ENCODE results near the gene SCLY.

SCLY gene

DNA sequence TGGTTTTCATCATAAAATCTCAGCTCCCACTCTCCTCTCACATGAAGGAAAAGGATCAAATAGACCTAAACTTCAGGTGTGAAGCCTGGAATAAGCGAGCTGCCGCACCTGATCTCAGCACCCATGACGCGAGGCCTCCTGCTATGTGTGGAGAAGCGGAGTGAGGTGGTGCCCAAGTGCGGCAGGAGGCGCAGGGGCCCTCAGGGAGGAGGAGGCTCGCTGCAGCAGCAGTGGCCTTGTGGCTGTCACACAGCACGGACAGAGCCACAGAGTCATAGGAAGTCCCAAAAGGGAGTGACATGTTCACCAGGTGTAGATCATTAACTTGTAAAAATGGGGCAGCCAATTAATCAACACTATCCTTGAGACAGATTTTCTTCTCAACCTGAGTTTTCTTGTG is 9.1 kb downstream of the SCLY start:
- DNase-seq (ENCODE audit: low read depth in 2 of 2) = no peak

DNA sequence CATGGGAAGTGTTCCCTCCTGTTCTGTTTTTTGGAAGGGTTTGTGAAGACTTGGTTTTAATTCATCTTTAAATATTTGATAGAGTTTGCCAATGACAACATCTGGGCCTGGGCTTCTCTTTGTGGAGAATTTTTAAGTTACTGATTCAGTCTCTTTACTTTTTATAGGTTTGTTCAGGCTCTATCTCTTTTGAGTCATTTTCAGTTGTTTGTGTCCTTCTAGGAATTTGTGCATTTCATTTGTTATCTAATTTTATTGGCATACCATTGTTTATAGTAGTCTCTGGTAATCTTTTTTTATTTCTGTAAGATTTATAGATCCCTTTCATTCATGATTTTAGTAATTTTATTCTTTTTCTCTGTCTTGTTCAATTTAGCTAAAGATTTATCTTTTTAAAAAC is 14.6 kb downstream of the SCLY start:
- DNase-seq (ENCODE audit: low read depth in 2 of 2) = no peak

DNA sequence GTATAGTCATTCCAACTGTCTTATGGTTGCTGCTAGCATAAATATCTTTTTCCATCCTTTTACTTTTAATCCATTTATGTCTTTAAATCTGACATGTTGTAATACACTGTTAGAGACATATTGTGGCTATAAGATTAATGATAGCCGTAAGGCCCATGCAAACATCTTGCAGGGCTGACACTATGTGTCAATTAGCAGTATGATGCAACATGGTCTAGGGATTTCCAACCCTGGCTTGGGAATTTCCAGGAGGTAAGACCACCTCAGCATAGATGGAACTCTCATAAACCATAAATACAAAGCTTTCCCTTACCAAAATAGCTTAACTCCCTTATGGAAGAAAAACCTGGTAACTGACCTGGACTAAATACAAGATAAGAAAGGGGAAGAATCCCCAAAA is 16.5 kb downstream of the SCLY start:
- no peak for DNase-seq (ENCODE audit: low read depth in 2 of 2)

DNA sequence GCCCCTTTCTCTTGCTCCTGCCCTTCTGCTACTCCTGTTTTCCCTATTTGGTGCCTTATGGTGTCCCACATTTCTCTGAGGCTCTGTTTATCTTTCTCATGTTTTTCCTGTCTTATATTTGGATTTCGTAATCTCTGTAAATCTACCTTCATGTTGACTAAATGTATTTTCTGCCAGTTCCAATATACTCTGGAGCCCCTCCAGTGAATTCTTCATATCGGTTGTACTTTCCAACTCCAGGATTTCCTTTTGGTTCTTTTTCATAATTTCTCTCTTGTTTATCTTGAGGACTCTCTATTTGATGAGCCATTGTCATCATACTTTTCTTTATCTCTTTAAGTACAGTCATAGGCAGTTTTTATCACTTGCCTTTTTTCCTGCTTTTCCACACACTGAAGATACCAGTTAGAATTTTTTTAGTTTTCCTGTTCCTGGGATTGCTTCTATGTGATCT is 19.1 kb downstream of the SCLY start:
- no peak for DNase-seq (ENCODE audit: low read depth in 2 of 2)

DNA sequence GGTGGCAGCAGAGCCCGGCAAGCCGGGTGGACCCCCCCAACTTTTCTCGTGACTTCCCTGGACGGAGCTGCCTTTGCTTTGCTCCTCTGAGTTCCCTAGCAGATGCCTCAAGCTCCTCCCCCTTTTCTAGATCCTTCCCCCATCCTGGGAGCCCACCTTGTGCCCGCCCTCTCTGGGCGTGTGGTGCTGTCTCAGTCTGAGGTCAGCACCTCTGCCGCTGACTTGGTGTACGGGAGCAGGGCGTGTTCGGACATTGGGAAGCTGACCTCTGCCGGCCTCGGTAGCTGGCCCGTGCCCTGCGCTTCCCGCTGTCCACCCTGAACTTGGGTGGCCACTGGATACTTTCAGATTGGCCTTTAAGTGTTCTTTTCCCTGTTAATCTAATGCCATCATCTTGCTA is 19.7 kb downstream of the SCLY start:
- no peak for DNase-seq (ENCODE audit: low read depth in 2 of 2)

DNA sequence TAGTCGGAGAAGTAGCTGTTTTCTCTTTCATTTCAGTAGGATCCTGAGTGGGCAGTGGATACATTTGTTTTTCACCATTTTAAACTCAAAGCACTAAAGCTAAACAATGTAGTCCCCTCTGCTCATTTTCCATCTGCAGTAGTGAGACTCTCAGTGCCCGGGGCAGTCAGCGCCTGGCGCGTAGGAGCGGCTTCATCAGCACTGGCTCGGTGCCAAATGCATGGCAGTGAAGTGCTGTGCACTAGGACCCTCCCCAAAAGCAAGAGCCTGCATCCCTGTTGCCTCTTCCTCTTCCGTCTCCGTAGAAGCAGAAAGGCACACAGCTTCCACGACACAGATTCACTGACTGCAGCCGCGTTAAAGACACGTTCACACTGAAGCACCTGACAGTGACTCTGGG is 20.3 kb downstream of the SCLY start:
- DNase-seq (ENCODE audit: low read depth in 2 of 2) = no peak

DNA sequence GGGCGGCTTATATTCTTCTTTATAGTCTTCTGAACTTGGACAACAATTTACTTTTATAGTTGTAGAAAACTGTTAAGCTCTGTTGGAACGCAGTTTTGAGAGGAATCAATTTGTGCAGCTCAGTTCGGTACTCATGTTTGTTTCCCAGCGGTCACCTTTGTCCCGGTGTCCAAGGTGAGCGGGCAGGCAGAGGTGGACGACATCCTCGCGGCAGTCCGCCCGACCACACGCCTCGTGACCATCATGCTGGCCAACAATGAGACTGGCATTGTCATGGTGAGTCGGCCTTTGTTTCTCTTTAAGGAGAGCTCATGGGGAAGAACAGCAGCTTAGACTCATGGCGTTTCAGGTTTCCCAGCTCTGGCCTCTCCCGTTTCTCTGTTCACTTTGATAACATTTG is 20.8 kb downstream of the SCLY start:
- DNase-seq (ENCODE audit: low read depth in 2 of 2) = no peak

DNA sequence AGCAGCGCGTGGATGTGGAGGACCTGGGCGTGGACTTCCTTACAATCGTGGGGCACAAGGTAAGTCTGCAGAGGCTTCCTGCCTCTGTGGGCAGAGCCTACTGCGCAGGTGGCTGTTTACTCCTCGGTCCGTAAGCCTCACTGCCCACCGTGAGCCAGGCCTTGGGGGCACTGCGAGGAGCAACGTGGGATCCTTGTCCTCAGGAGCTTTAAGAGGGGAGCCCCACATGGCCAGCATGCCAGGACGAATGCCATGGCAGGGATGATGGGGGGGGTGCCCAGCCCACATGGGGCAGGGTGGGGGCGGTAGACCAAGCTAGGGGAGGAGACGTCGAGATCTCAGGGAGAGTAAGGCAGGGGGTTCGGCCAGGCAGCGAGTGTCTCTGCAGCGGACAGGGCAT is 21.4 kb downstream of the SCLY start:
- no peak for DNase-seq (ENCODE audit: low read depth in 2 of 2)

DNA sequence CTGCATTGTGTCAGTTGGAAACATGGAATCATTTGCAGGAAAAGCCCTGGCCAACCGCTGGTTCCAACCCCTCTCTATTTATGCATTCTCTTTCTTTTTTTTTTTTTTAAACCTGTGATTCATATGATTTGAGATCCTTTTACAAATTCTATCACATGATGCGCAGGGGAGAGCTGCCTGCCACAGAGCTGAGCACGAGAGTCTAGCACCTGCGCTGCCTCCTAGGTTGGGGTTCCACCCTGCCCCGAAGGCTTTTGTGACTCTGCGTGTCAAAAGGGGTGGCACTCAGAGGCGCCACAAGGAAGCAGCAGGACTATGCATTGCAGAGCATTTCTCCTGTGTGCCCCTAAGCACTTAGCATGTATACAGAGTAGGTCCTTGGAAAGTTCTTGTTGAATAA is 22.0 kb downstream of the SCLY start:
- no peak for DNase-seq (ENCODE audit: low read depth in 2 of 2)

DNA sequence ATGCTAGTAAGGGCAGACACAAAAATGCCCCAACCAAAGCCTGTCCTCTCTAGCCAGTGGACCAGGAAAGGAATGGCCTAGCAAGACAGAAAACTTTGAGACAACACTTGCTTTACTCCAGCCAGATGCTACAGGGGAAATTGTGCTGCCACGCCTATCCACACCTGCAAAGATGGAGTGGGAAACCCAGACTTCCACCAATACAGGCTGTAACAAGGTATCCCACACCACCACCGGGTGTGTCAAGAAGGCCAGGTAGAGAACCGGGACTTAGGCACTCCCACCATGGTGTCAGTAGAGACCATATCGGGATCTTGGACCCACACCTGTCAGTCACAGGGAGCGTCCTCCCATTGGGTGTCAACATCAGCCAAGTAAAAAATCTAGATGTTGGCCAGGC is 23.1 kb downstream of the SCLY start:
- no peak for DNase-seq (ENCODE audit: low read depth in 2 of 2)

DNA sequence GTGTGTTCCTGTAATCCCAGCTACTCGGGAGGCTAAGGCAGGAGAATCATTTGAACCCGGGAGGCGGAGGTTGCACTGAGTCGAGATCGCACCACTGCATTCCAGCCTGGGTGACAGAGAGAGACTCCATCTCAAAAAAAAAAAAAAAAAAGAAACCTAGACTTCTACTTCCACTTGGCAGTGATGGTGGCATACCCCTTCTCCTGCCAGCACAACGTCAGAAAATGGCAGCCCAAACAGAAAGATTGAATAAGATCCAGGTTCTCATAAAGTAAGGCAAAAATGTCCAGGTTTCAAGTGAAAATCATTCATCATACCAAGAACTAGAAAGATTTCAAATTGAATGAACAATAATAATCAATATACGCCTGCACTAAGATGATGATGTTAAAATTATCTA is 24.0 kb downstream of the SCLY start:
- DNase-seq (ENCODE audit: low read depth in 2 of 2) = no peak

DNA sequence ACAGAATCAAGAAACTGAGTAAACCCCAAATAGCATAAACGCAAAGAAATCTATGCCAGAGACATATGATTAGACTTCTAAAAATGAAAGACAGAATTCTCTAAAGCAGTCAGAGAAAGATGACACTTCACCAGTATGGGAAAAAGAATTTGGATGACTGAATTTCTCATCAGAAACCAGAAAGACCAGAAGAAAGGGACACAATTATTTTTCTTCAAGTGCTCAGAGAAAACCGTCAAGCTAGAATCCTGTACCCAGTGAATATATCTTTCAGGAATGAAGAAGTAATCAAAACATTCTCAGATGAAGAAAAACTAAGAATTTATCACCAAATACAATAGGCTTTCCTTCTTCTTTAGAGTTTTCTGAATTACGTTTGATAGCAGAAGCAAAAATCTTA is 25.1 kb downstream of the SCLY start:
- no peak for DNase-seq (ENCODE audit: low read depth in 2 of 2)

DNA sequence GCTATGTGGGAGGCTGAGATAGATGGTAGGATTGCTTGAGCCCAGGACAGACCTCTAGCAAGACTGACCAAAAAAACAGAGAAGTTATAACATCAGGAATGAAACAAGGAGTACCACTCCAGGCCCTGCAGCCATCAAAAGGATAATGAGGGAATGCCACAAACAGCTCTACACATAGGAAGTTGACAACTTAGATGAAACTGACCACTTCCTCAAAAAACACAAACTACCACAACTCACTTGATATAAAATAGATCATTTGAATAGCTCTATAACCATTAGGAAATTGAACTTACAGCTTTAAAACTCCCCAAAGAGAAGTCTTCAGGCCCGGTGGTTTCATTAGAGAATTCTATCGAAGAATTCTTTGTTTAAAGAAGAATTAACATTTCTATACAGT is 26.4 kb downstream of the SCLY start:
- DNase-seq (ENCODE audit: low read depth in 2 of 2) = no peak

DNA sequence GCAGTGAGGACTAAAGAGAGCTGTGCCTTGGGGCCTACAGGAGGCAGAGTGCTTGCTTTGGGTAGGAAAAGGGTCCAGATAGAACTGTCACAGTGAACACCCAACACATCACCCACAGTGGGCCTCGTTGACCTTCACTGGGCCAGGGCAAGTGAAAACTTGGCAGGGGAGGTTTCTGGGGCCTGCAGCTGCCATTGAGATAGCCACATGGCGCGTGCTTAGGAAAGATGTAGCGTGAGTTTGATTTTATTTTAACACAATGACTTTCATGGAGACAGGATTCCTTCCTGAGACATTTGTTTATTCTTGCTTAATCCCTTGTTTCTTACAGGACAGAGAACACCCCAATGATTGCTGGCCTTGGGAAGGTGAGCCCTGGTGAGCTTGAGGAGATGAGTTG is 30.1 kb downstream of the SCLY start:
- no peak for DNase-seq (ENCODE audit: low read depth in 2 of 2)

DNA sequence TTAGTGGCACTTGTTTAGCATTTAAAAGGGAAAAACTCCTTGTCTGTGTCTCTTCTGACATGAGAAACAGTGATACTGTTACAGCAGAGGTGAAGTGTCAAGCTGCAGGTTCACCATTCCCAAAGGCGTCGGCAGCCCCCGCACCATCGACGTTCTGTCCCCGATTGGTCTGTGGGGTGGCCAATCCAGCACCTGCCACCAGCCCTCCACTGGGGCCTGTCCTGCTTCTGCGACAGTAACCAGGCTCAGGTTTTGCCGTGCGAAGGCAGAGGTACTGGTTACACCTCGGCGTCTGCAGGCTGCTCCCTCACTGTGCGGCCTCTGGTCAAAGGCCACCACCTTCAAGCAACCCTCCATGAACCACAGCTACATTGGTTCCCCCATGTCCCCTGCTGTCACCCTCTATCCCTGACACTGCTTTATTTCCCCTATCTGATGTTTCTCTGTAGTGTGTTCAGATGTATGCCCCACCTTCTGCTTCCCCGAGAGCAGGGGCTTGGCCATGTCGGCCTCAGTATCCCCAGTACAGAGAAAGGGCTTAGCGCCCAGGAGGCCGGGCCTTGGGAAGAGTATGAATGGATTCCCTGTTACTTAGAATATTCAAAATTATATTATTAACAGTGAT is 30.7 kb downstream of the SCLY start:
- DNase-seq (ENCODE audit: low read depth in 2 of 2) = no peak

DNA sequence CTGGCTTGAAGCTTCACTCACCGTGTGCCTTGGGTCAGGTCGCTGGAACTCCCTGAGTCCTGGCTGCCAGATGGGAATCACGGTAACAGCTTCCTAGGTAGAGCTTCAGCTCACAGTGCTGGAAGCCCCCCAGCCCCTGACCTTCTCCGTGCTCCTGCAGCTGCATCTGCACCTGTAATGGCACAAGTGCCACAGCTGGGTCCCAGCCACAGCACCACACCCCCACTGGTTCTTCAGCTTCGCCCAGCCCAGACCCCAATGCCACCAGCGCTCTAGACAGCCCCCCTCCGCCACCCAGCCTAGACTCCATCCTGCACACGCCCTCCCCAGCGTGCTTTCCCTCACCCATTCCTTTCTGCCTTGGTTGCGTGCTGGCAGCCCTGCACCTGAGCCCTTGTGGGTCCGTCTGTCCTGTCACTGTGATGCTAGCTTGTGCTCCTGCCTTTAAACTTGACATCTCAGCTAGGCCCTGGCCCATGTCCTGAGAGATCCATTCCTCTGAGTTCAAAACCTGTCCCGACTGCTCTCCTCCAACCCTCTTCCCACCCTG is 31.8 kb downstream of the SCLY start:
- no peak for DNase-seq (ENCODE audit: low read depth in 2 of 2)

DNA sequence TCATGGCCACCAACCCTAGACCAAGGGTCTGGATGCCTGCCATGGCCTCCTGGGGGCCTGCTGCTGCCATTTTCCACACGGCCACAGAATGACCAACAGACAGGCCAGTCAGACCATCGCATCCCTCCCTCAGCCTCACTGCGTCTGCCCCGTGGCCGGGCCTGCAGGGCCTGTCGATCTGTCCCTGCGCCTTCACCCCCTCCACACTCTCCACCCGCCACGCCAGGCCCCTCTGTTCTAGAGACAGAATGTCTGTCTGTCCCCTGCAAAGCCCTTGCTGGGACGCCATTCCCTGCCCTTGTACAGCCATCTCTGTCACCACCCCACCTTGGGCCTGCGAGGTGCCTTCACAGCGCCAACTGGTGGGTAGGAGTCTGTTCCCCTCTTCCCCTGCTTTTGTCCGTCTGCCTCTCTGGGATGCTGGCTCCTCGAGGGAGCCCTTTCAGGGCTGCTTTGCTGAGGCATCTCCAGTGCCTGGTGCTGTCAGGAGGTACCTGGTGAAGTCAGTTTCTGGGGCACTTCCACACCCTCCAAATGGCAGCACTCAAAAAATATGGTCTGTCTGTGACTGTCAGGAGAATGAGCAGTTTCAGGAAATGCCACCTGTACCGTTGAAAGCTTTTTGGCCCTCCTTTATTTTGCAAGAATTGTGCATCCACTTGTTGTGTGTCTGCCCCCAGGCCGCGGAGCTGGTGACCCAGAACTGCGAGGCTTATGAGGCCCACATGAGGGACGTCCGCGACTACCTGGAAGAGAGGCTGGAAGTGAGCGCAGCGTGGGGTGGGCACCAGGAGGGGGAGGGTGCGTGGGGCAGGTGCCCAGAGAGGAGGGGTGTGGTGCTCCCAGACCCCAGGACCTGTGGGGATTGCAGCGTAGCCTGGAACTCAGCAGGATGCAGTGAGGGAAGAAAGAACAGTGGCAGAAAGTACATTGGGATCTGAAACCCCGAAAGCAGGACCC is 32.7 kb downstream of the SCLY start:
- DNase-seq (ENCODE audit: low read depth in 2 of 2) = no peak

DNA sequence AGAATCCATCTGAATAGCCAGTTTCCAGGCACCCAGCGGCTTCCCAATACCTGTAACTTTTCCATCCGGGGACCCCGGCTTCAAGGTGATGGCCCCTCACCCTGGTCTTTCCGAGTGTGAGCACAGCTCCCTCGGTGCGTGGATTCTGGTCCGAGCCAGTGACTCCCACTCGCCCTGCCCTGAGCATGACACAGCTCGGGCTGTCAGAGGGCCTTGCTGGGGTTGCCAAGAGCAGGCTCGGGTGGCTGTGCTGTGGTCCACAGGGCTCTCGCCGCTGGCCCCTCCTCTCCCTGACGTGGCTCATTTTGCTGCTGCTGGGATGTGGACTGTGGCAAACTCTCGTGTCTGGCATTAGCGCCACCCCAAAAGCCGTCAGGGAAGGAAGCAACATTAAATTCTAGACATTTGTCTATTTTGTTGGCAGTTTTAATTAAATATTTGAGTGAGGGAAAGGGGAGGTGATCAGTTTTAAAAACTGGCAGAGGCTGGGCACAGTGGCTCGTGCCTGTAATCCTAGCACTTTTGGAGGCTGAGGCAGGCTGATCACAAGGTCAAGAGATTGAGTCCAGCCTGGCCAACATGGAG is 33.7 kb downstream of the SCLY start:
- no peak for DNase-seq (ENCODE audit: low read depth in 2 of 2)

DNA sequence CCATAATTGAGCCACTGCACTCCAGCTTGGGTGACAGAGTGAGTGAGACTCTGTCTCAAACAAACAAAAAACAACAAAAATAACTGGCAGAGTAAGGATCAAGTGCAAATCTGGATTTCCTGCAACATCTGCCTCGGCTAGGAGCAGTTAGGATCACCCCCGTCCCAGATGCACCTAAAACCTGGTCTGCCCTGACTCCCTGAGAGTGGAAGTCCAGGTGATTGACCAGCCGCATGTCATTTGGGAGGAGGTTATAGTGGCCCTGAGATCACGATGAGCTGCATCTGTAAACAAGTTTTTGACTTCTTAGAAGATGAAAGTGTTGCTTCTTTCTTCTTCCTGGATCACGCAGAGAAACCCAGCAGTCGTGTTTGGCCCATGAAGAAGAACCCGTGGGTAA is 34.3 kb downstream of the SCLY start:
- no peak for DNase-seq (ENCODE audit: low read depth in 2 of 2)

DNA sequence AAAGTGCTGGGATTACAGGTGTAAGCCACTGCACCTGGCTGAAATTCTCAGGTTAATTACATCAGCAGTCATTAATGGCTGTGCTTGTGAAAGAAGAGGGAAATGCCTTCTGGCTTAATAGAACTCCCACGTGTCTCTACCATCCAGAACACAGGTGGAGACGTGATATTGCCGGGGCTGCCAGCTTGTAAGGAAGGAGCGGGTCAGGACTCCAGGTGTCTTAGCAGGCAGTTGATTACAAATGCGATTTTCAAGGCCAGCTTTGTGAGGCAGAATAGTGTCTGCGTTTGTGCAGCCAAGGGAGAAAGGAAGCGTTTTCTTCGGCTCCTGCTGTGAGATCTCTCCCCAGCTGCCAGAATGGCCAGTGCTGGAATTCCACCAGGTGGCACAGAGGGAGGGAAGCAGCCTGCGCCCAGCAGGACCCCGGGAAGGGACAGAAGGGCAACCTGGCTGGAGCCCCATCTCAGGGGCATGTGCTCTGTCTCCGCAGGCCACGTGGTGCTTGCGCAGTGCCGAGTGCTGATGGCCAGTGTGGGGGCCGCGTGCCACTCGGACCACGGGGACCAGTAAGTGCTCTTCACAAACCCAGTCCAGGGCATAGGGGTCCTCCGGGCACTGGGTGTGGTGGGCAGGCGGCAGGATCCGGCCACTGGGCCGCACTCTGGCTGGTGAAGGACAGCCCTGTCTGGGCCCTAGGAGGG is 35.7 kb downstream of the SCLY start:
- DNase-seq (ENCODE audit: low read depth in 2 of 2) = no peak

DNA sequence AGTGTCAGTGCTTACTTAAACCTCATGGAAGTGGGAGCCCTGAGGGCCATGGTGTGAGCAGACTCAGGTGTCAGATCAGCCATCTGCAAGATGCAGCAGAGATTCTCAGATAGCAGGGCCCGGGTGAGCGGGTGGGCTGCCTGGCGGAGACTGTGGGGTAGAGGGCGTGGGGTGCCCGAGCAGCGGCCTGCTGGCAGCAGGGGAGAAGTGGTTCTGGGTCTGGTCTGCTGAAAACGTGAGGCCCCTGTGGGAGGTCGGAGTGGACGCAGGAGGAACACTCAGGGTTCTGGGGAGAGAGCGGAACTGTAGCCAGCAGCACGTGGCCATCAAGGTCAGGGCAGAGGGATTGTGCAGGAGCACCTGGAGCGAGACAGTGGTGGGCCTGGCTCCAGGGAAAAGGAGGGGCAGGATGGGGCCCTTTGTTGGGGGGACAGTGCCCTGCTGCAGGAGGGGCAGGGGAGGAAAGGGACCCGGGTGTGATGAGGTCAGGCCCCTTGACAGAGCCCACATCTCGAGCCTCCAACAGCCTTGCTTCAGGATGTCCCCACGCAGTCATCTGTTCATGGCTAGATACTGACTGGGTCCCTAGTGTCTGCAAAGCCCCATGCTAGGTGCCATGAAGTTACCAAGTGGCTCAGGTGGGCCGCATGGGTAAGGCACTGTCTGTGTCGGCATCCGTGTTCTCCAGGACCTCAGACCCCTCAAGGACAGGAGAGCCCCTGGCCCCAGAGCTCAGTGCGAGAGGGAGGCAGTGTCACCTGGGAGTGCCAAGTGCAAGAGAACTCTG is 36.6 kb downstream of the SCLY start:
- no peak for DNase-seq (ENCODE audit: low read depth in 2 of 2)

All from stimulated activated CD8-positive, alpha-beta memory T cell treated with anti-CD3 and anti-CD28 coated beads, Interleukin-15, amount 100 ng/mL, for 48 hours (primary cell).